OCI-LY3 (cell line): ENCODE results near the gene PHTF2.

ENCODE experiments used
- H2AFZ ChIP-seq: fragments of 200-600, 300-600 bp; shearing (Covaris generic); 2 replicates; pipeline ENCODE4 v1.6.0; 2014; ENCODE audit warnings: antibody characterized with exemption, low read depth, low read length
- H3K27ac ChIP-seq: fragments of 200-600, 300-600 bp; sonication (generic); 2 replicates; pipeline ENCODE4 v1.5.1; 2014; ENCODE audit warnings: mild to moderate bottlenecking, low read length, moderate library complexity, mixed read lengths
- H3K27me3 ChIP-seq: fragments of 200-600, 300-600 bp; sonication (generic); 2 replicates; pipeline ENCODE4 v1.6.1; 2014; ENCODE audit warnings: low read depth, low read length, mixed read lengths
- H3K36me3 ChIP-seq: fragments of 200-600, 300-600 bp; sonication (generic); replicated peaks from 2 replicates; pipeline ENCODE3; 2014; ENCODE audit warnings: low read depth, low read length, mixed read lengths
- H3K4me1 ChIP-seq: fragments of 300-600, 200-600 bp; sonication (generic); 2 replicates; pipeline ENCODE4 v1.6.1; 2014; ENCODE audit warnings: low read length, mixed read lengths
- H3K4me2 ChIP-seq: fragments of 200-600, 300-600 bp; sonication (generic); 2 replicates; pipeline ENCODE4 v1.6.1; 2014; ENCODE audit warnings: low read length, mixed read lengths
- H3K4me3 ChIP-seq: fragments of 300-600, 200-600 bp; sonication (generic); 2 replicates; pipeline ENCODE4 v1.5.1; 2014; ENCODE audit warnings: antibody characterized with exemption, mild to moderate bottlenecking, low read length, moderate library complexity
- H3K79me2 ChIP-seq: fragments of 300-600, 200-600 bp; shearing (Covaris generic); 2 replicates; pipeline ENCODE4 v1.6.1; 2014; ENCODE audit warnings: mild to moderate bottlenecking, low read length, mixed read lengths
- H3K9ac ChIP-seq: fragments of 300-600, 200-600 bp; shearing (Covaris generic); 2 replicates; pipeline ENCODE4 v1.6.0; 2014; ENCODE audit warnings: mild to moderate bottlenecking, low read length, moderate library complexity
- H3K9me3 ChIP-seq: fragments of 200-600, 300-600 bp; shearing (Covaris generic); 2 replicates; pipeline ENCODE4 v1.6.1; 2014; ENCODE audit warnings: low read length, mixed read lengths; ENCODE audit not compliant: insufficient read depth
- H4K20me1 ChIP-seq: fragments of 200-600, 300-600 bp; sonication (generic); 2 replicates; pipeline ENCODE4 v1.6.1; 2016; ENCODE audit warnings: low read length, mixed read lengths; ENCODE audit not compliant: insufficient read depth
- EZH2phosphoT487 ChIP-seq: fragments of 200-600 bp; shearing (Covaris generic); IDR thresholded peaks from 2 replicates; pipeline ENCODE4 v1.6.1; 2018; ENCODE audit warnings: antibody characterized with exemption, mixed run types, low read depth
- TF ChIP-seq, protein P1 (sequence below): fragments of 200-600, 300-600 bp; sonication (generic); IDR thresholded peaks from 2 replicates; pipeline ENCODE4 v1.5.1; 2014; ENCODE audit warnings: antibody characterized with exemption, low read length, low read depth

PHTF2 gene

GRCh38 chr7:77823787-77824186 lies 25.2 kb downstream of the PHTF2 start:
- Histone ChIP-seq H4K20me1 (0 out of 2 replicates have a peak, but pooled peaks cover 6% of the 10 kb centered on the region), H3K9me3 (peaks cover 38% of the 10 kb centered on the region), H2AFZ (no peak overlapping the region), H3K79me2 (peaks cover 70% of the 10 kb centered on the region), H3K4me2 (peak overlapping the region; percentile 59), H3K27me3 (no peaks in the 10 kb centered on the region), H3K9ac (no peak overlapping the region), H3K4me1 (peaks cover 34% of the 10 kb centered on the region), H3K4me3 (peak overlapping the region; percentile 30), H3K27ac (peak overlapping the region; percentile 61), H3K36me3 (peaks cover 54% of the 10 kb centered on the region)
- TF ChIP-seq, protein P1, sequence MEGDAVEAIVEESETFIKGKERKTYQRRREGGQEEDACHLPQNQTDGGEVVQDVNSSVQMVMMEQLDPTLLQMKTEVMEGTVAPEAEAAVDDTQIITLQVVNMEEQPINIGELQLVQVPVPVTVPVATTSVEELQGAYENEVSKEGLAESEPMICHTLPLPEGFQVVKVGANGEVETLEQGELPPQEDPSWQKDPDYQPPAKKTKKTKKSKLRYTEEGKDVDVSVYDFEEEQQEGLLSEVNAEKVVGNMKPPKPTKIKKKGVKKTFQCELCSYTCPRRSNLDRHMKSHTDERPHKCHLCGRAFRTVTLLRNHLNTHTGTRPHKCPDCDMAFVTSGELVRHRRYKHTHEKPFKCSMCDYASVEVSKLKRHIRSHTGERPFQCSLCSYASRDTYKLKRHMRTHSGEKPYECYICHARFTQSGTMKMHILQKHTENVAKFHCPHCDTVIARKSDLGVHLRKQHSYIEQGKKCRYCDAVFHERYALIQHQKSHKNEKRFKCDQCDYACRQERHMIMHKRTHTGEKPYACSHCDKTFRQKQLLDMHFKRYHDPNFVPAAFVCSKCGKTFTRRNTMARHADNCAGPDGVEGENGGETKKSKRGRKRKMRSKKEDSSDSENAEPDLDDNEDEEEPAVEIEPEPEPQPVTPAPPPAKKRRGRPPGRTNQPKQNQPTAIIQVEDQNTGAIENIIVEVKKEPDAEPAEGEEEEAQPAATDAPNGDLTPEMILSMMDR, result no peak
- TF ChIP-seq EZH2phosphoT487, result no peak

- Histone ChIP-seq H4K20me1 (0 out of 2 replicates have a peak, but pooled peaks cover 6% of the 10 kb centered on the region), H2AFZ (no peak overlapping the region), H3K27me3 (no peaks in the 10 kb centered on the region), H3K4me3 (no peak overlapping the region), H3K36me3 (peaks cover 47% of the 10 kb centered on the region), H3K79me2 (peaks cover 66% of the 10 kb centered on the region), H3K27ac (peak overlapping the region; percentile 61), H3K9me3 (peaks cover 33% of the 10 kb centered on the region), H3K4me2 (peak overlapping the region; percentile 59), H3K4me1 (peaks cover 34% of the 10 kb centered on the region), H3K9ac (no peak overlapping the region)
- TF ChIP-seq, protein P1, result no peak
- TF ChIP-seq EZH2phosphoT487, result no peak
These were observed 26.1 kb downstream of the PHTF2 start for GRCh38 chr7:77824636-77825035.

GRCh38 chr7:77825131-77825530 lies 26.6 kb downstream of the PHTF2 start:
- peaks cover 66% of the 10 kb centered on the region for H3K79me2 ChIP-seq
- TF ChIP-seq, protein P1, result no peak
- no peak for TF ChIP-seq EZH2phosphoT487
- H3K27ac ChIP-seq, result no peak overlapping the region
- no peak overlapping the region for H2AFZ ChIP-seq
- H3K36me3 ChIP-seq, result peaks cover 46% of the 10 kb centered on the region
- no peaks in the 10 kb centered on the region for H3K27me3 ChIP-seq
- H3K9ac ChIP-seq, result no peak overlapping the region
- 0 out of 2 replicates have a peak, but pooled peaks cover 6% of the 10 kb centered on the region for H4K20me1 ChIP-seq
- H3K4me3 ChIP-seq, result no peak overlapping the region
- peaks cover 31% of the 10 kb centered on the region for H3K9me3 ChIP-seq
- H3K4me1 ChIP-seq, result peaks cover 34% of the 10 kb centered on the region
- no peak overlapping the region for H3K4me2 ChIP-seq

DNA sequence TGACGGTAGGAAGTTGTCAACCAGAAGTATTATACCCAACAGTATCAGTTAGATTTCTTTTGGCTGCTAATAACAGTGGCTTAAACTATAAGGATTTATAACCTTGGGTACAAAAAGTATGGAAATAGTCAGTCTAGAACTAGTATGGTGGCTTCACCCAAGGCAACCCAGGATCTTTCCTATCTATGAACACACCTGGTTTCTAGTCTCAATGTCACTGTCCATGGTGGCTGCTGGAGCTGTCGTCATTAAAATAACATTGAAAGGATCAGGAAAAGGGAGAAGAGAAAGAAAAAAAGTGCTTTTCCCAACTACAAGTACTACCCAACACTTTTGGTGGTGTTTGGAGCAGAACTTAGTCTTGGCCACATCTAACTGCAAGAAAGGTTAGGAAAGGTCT lies 27.7 kb downstream of the PHTF2 start:
- no peak overlapping the region for H3K4me2 ChIP-seq
- TF ChIP-seq, protein P1, result no peak
- TF ChIP-seq EZH2phosphoT487, result no peak
- no peak overlapping the region for H2AFZ ChIP-seq
- H3K4me3 ChIP-seq, result no peak overlapping the region
- H4K20me1 ChIP-seq, result 0 out of 2 replicates have a peak, but pooled peaks cover 6% of the 10 kb centered on the region
- no peak overlapping the region for H3K9ac ChIP-seq
- H3K4me1 ChIP-seq, result peaks cover 34% of the 10 kb centered on the region
- no peak overlapping the region for H3K27ac ChIP-seq
- H3K79me2 ChIP-seq, result peaks cover 54% of the 10 kb centered on the region
- H3K36me3 ChIP-seq, result peaks cover 34% of the 10 kb centered on the region
- H3K27me3 ChIP-seq, result no peaks in the 10 kb centered on the region
- H3K9me3 ChIP-seq, result peaks cover 20% of the 10 kb centered on the region
